Articular chondrocyte of knee joint (primary cell): Measurements from ENCODE around the gene GP2. TPM values are rescaled to one million over a fixed set of nuclear protein-coding genes. Genes with fewer than 3 reads are reported as not detected.

Experiments
- total RNA-seq: library from RNA; depleted of rRNA; stranded (reverse); fragments of >200 nt; gene quantifications from 2 replicates; pipeline ENCODE4 v1.2.3, GENCODE V29; 2012

The GP2 gene
- total RNA-seq: not detected in 2 replicates

GRCh38 chr16:20327444-20328041 is at the start of gene GP2:
Gene GP2, minus strand, starts transcription at chr16:20327513. Its CDS starts 1,082 bp downstream, at chr16:20326431.

GRCh38 chr16:20352615-20353014 is 25.3 kb upstream of the GP2 start, which contains the start of gene UMOD:
Gene UMOD, minus strand, starts transcription at chr16:20352715. Its CDS starts 1,978 bp downstream, at chr16:20350737.

Other genes with a start within 250 kb of the GP2 start
- gene UMOD, start 25.2 kb upstream of the GP2 start, total RNA-seq: not detected in 2 replicates
- gene PDILT, start 77.2 kb upstream of the GP2 start, total RNA-seq: not detected in 2 replicates
- gene ACSM5, start 82.0 kb upstream of the GP2 start, total RNA-seq: 0.13 and 0.97 TPM in 2 replicates
- not detected in 2 replicates for gene ACSM2A, start 124.0 kb upstream of the GP2 start, total RNA-seq
- not detected in 2 replicates for gene ACSM2B, start 248.9 kb upstream of the GP2 start, total RNA-seq